Heart left ventricle (tissue), 16 donors: Measurements from ENCODE around the gene SLC6A9. TPM values are rescaled to one million over a fixed set of nuclear protein-coding genes. Genes with fewer than 3 reads are reported as not detected.

Experiments
- ATAC-seq, 4 donors: fragments of 200-7000 bp; cut with Tn5 transposase; one replicate each; pipeline ENCODE4 v1.9.1; 2020 to 2022; ENCODE audit warnings: moderate library complexity in 4 of 4, mild to moderate bottlenecking in 3 of 4, moderate number of reproducible peaks in 1 of 4
- DNase-seq, 5 donors: peaks; one replicate each; pipeline ENCODE4 v3.0.0-alpha.2; 2020
- H3K27ac ChIP-seq, 12 donors: fragments of 200-600 bp; sonication (generic) in 4 of 12; one replicate each; pipeline versions ENCODE4 v1.5.0 to v1.8.0; 2016 to 2022; ENCODE audit warnings: mild to moderate bottlenecking in 2 of 12
- H3K27me3 ChIP-seq, 9 donors: fragments of 200-600 bp; sonication (generic) in 2 of 9; one replicate each; pipeline versions ENCODE4 v1.5.1 to v1.8.0; 2016 to 2022; ENCODE audit warnings: mild to moderate bottlenecking in 3 of 9
- H3K36me3 ChIP-seq, 9 donors: fragments of 200-600 bp; sonication (generic) in 2 of 9; one replicate each; pipeline versions ENCODE4 v1.5.0 to v1.8.0; 2018 to 2022; ENCODE audit warnings: mild to moderate bottlenecking in 2 of 9
- H3K4me1 ChIP-seq, 12 donors: fragments of 200-600 bp; sonication (generic) in 4 of 12; one replicate each; pipeline versions ENCODE4 v1.5.0 to v1.8.0; 2016 to 2022; ENCODE audit warnings: mild to moderate bottlenecking in 3 of 12
- H3K4me3 ChIP-seq, 12 donors: fragments of 200-600 bp; sonication (generic) in 4 of 12; one replicate each; pipeline versions ENCODE4 v1.5.0 to v1.8.0; 2017 to 2022; ENCODE audit warnings: mild to moderate bottlenecking in 9 of 12, moderate library complexity in 4 of 12
- H3K9me3 ChIP-seq, 12 donors: fragments of 200-600 bp; sonication (generic) in 4 of 12; one replicate each; pipeline versions ENCODE4 v1.5.0 to v1.8.0; 2016 to 2022; ENCODE audit warnings: mild to moderate bottlenecking in 1 of 12
- POLR2A ChIP-seq, 2 donors: fragments of 450-650 bp; IDR thresholded peaks; one replicate each; pipeline ENCODE4 v1.6.1; 2017; ENCODE audit warnings: antibody characterized with exemption in 2 of 2, mild to moderate bottlenecking in 2 of 2, moderate library complexity in 2 of 2
- WGBS, 4 donors: extraction: QIAGEN DNeasy Blood & Tissue Kit in 2 of 4; methylation state at CpG; one replicate each; pipeline versions ENCODE4 v1.1.5 to v1.1.7; 2013 to 2018; 5-methylcytosine and 5-hydroxymethylcytosine counted together
- intact Hi-C, 10 donors: fragments of 100-400 bp; cut with DNase I; formaldehyde crosslinking; loops; one replicate each; pipeline versions ENCODE4 v1.11.1 to v1.14.2; 2022
- polyA plus RNA-seq, 2 donors: library from polyadenylated mRNA; stranded (reverse); fragments of 200-250 nt; gene quantifications; one replicate each; pipeline ENCODE4 v1.2.3, GENCODE V29; 2013
- total RNA-seq, 9 donors: library from RNA; depleted of rRNA in 2 of 9; stranded (reverse); fragments of >200 nt in 2 of 9; fragmentation: NEBNext Ultra II Directional in 3 of 9; extraction: Animal tissue kit (Norgen Biotek cat#: 25700) in 3 of 9; gene quantifications; one replicate each; pipeline versions ENCODE4 v1.1.0 to v1.2.4, GENCODE V29; 2016 to 2023
- TF ChIP-seq, protein P1 (sequence below), 12 donors: fragments of 200-600 bp; sonication (generic) in 4 of 12; IDR thresholded peaks; one replicate each; pipeline versions ENCODE4 v1.5.0 to v1.8.0; 2018 to 2022; ENCODE audit warnings: antibody characterized with exemption in 12 of 12, mild to moderate bottlenecking in 5 of 12
- donor health status: ischemic (EF 13 %, LVEDD 7.1; RV severe dilation, severe dysfunction).
- donor health status: healthy with polysubstance abuse.
- donor health status: DM: no; HTN: yes; CAD: no.
- donor health status: DM: no; HTN: no; CAD: no.
- donor health status: ischemic (EF 25% LVEDD 6.9; RV normal size, moderate dysfunction).
- donor health status: ischemic (EF 25% LVEDD 5.7; RV mildly dilated, moderate dysfunction).
- donor health status: healthy.
- donor health status: DM: yes; HTN: yes; CAD: no.
- donor health status: ischemic (EF 35%, LVEDD 5.7; RV mildly dilated, moderate dysfunction).
- donor health status: nonischemic (EF 11% LVEDD 7.7; RV severe dilation, severe dysfunction).
- donor health status: DM: yes; HTN: yes; CAD: no.
- donor health status: PGD.
- donor health status: ischemic (EF 29% LVEDD 5.4; RV normal size, mild dysfunction).
- donor health status: nonischemic (EF 23%, LVEDD 6.1; RV moderate dilation, normal function).

The SLC6A9 gene
- total and polyA plus RNA-seq, 11 donors, result 0.61 to 2.4 (median 1.1) TPM

DNA sequence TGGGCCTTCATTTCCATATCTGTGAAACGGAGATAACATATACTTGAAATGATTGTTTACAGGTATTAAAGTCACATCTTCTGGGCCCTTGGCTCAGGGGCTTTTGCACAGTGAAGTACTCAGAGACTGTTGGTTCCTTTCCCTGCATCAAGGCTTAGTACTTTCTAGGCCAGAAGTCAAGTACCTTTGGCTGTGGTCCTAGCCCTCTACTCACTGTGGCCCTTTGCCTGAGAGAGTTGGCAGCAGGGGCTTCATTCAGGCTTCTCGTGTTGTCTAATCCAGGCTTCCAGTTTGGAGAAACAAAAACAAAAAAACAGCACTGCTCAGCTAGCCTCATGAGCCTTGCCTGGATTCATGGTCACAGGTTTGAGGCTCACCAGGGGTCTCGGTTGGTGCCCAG, 69.6 kb downstream of the SLC6A9 start:
- no peaks in the 10 kb centered on the region for H3K27me3 ChIP-seq
- intact Hi-C loops, result no loop called here
- DNase-seq, result no peak
- H3K4me1 ChIP-seq, result peaks cover 0 to 14% (median 0%) of the 10 kb centered on the region in 12 donors
- peaks cover 0 to 94% (median 85%) of the 10 kb centered on the region in 9 donors for H3K36me3 ChIP-seq
- 53 to 71% (median 70%) methylated on average over 2 to 3 of the region's 3 CpGs for WGBS, 4 donors
- H3K9me3 ChIP-seq, result no peaks in the 10 kb centered on the region
- no peak for ATAC-seq
- no peak overlapping the region for H3K27ac ChIP-seq
- no peak overlapping the region for H3K4me3 ChIP-seq
- TF ChIP-seq, protein P1, sequence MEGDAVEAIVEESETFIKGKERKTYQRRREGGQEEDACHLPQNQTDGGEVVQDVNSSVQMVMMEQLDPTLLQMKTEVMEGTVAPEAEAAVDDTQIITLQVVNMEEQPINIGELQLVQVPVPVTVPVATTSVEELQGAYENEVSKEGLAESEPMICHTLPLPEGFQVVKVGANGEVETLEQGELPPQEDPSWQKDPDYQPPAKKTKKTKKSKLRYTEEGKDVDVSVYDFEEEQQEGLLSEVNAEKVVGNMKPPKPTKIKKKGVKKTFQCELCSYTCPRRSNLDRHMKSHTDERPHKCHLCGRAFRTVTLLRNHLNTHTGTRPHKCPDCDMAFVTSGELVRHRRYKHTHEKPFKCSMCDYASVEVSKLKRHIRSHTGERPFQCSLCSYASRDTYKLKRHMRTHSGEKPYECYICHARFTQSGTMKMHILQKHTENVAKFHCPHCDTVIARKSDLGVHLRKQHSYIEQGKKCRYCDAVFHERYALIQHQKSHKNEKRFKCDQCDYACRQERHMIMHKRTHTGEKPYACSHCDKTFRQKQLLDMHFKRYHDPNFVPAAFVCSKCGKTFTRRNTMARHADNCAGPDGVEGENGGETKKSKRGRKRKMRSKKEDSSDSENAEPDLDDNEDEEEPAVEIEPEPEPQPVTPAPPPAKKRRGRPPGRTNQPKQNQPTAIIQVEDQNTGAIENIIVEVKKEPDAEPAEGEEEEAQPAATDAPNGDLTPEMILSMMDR (IDR thresholded peaks at IDR 0.05), result no peak
- no peak for TF ChIP-seq POLR2A (IDR thresholded peaks at IDR 0.05)

DNA sequence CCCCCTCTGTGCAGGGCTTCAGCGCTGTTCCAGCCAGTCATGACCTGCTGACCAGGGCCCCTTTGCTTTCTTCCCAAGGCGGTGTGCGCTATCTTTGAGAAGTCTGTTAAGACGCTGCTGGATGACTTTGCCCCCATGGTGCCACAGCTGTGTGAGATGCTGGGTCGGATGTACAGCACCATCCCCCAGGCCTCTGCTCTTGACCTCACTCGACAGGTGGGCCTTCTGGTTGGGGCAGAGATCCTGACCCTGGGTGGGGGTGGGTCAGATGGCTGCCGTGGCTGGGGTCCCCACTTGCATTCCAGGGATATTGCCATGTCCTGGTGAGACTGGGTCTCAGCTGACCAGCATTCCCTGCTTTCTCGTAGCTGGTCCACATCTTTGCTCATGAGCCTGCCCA, 70.5 kb downstream of the SLC6A9 start:
- ATAC-seq (no peak), DNase-seq (no peak)
- no peaks in the 10 kb centered on the region for H3K27me3 ChIP-seq
- 92 to 98% (median 96%) methylated on average over 7 to 8 of the region's 8 CpGs for WGBS, 4 donors
- no peak overlapping the region for H3K27ac ChIP-seq
- intact Hi-C loops, result no loop called here
- H3K4me1 ChIP-seq, result peaks cover 0 to 14% (median 0%) of the 10 kb centered on the region in 12 donors
- TF ChIP-seq POLR2A (IDR thresholded peaks at IDR 0.05), result no peak
- TF ChIP-seq, protein P1 (IDR thresholded peaks at IDR 0.05), result no peak
- H3K4me3 ChIP-seq, result no peak overlapping the region
- no peaks in the 10 kb centered on the region for H3K9me3 ChIP-seq
- peaks cover 0 to 94% (median 86%) of the 10 kb centered on the region in 9 donors for H3K36me3 ChIP-seq

DNA sequence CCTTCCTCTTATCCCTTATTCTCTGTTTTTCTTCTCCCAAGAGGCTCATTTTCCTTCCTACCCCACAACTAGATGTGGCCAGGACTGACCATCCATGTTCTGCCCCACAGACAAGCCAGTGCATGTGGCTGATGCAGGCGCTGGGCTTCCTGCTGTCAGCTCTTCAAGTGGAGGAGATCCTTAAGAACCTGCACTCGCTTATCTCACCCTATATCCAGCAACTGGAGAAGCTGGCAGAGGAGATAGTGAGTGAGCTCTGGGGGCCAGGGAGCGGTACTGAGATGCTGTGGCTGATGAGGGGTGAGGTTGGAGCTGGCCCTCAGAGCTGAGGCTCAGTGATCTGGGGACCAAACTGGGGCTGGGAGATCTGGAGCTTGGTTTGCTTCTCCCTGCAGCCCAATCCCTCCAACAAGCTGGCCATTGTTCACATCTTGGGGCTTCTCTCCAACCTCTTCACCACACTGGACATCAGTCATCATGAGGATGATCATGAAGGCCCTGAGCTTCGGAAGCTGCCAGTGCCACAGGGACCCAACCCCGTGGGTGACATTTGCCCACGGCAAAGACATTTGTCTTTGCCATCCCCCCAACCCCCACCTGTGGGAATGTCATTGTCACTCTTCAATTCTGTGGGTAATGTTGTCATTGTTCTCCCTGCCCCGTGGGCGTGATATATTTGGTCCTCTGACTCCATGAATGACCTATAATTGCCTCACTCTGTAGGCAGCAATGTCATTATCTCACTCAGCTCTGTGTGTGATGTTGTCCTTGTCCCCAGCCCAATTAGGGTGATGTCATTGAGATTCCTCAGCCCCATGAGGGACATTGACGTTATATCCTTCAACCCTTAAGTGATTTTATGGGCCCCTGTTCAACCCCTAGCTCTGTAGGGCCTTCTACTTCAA, 72.7 kb downstream of the SLC6A9 start:
- ATAC-seq, result peak in 2 of 4 donors; percentile 25 to 26
- TF ChIP-seq, protein P1 (IDR thresholded peaks at IDR 0.05), result no peak
- TF ChIP-seq POLR2A (IDR thresholded peaks at IDR 0.05), result no peak
- DNase-seq, result no peak
- intact Hi-C loops, result loop anchor here in 1 of 10 donors (1.0 kb wide), 1 partner anchor 11 kb away; no protein-coding TSS in a partner anchor
- peaks cover 0 to 84% (median 76%) of the 10 kb centered on the region in 9 donors for H3K36me3 ChIP-seq
- H3K4me3 ChIP-seq, result no peak overlapping the region
- H3K27ac ChIP-seq, result no peak overlapping the region
- H3K4me1 ChIP-seq, result peaks cover 0 to 23% (median 0%) of the 10 kb centered on the region in 12 donors
- WGBS, 4 donors, result 76 to 84% (median 78%) methylated on average over 8 to 9 of the region's 9 CpGs
- no peaks in the 10 kb centered on the region for H3K9me3 ChIP-seq
- no peaks in the 10 kb centered on the region for H3K27me3 ChIP-seq

DNA sequence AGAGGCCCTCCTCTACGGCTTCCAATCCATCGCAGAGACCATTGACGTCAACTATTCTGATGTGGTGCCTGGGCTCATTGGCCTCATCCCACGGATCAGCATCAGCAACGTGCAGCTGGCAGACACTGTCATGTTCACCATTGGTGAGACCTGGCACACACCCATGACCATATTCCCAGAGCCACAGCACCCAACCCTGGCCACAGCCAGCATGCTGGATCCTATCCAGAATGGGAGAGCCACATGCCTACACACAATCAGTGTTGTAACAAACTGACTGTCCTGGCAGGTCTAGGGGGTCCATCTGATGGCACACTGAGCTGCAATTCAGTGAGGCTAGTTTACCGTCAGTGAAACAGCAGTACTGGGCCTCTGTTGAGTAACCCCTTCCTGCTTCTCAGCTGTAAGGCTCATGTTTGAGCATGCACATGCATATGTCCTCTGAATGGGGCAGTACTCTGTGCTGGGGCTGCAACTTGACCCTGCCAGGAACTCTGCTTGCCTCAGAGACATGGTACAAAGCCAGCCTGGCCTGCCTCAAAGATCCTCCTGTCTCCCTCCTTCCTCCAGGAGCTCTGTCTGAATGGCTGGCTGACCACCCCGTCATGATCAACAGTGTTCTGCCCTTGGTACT, 73.7 kb downstream of the SLC6A9 start:
- H3K9me3 ChIP-seq, result no peaks in the 10 kb centered on the region
- H3K4me3 ChIP-seq, result no peak overlapping the region
- ATAC-seq (no peak), DNase-seq (no peak)
- intact Hi-C loops, result no loop called here
- peaks cover 0 to 77% (median 65%) of the 10 kb centered on the region in 9 donors for H3K36me3 ChIP-seq
- WGBS, 4 donors, result 85 to 89% (median 87%) methylated on average over 7 of the region's 7 CpGs
- no peak overlapping the region for H3K27ac ChIP-seq
- TF ChIP-seq, protein P1 (IDR thresholded peaks at IDR 0.05), result no peak
- TF ChIP-seq POLR2A (IDR thresholded peaks at IDR 0.05), result no peak
- no peaks in the 10 kb centered on the region for H3K27me3 ChIP-seq
- H3K4me1 ChIP-seq, result peaks cover 0 to 30% (median 7%) of the 10 kb centered on the region in 12 donors
